Measurements from ENCODE around the gene SPRR1A. TPM values are rescaled to one million over a fixed set of nuclear protein-coding genes. Genes with fewer than 3 reads are reported as not detected.
A peak's percentile ranks its signal among the peaks of the same experiment; 100 is the strongest.

SPRR1A gene
- polyA plus RNA-seq, 1 donor (not counting 4 experiments of a cell fraction or from before 2014, with no cell fraction given) = 18.0 TPM

GRCh38 chr1:152997901-152998300 lies 14.0 kb downstream of the SPRR1A start:
- H3K27ac ChIP-seq (ENCODE audit: control insufficient read depth, insufficient read depth, low read length) = no peak overlapping the region
- H4K20me1 ChIP-seq (ENCODE audit: control insufficient read depth, extremely low read depth, insufficient read depth, low read length) = no peaks in the 10 kb centered on the region
- no peaks in the 10 kb centered on the region for H3K36me3 ChIP-seq (ENCODE audit: control insufficient read depth in 2 of 2, extremely low read depth in 1 of 2, insufficient read depth in 2 of 2, low read length in 2 of 2)
- DNase-seq (ENCODE audit: low read depth, low spot score) = no peak
- H2AFZ ChIP-seq (ENCODE audit: control insufficient read depth, low read length) = peak overlapping the region; percentile 14
- dilution Hi-C loops (cut with MboI; ENCODE audit: extremely low pct_ligation_motif_present, low sequenced_read_pairs) = no loop called here
- no peak overlapping the region for H3K9ac ChIP-seq (ENCODE audit: control insufficient read depth, extremely low read depth, insufficient read depth, low read length)
- H3K79me2 ChIP-seq (ENCODE audit: control insufficient read depth, insufficient read depth, low read length) = no peaks in the 10 kb centered on the region
- H3K9me3 ChIP-seq (ENCODE audit: control insufficient read depth, low read depth, low read length) = no peaks in the 10 kb centered on the region
- H3K4me3 ChIP-seq (ENCODE audit: control insufficient read depth in 2 of 3, extremely low read depth in 1 of 3, insufficient read depth in 2 of 3, low read depth in 1 of 3, low read length in 3 of 3) = no peak overlapping the region
- H3K4me2 ChIP-seq (ENCODE audit: control insufficient read depth, extremely low read depth, insufficient read depth, low read depth, low read length) = no peak overlapping the region
- no peaks in the 10 kb centered on the region for H3K9me1 ChIP-seq (ENCODE audit: control insufficient read depth, extremely low read depth, insufficient read depth, low read length)
- H3K27me3 ChIP-seq (ENCODE audit: control insufficient read depth, extremely low read depth, insufficient read depth, low read length) = no peaks in the 10 kb centered on the region
- peaks cover 14% of the 10 kb centered on the region for H3K4me1 ChIP-seq (ENCODE audit: control insufficient read depth, extremely low read depth, insufficient read depth, low read length)
- no peak for FAIRE-seq
- TF ChIP-seq EZH2 (IDR thresholded peaks at IDR 0.05; ENCODE audit: low read length) (no peak), CTCF (optimal IDR thresholded peaks at IDR 0.05 in 1 of 3, IDR thresholded peaks at IDR 0.05 in 1 of 3, conservative IDR thresholded peaks at IDR 0.05 in 1 of 3; ENCODE audit: extremely low read depth in 1 of 3, insufficient read depth in 2 of 3, low read length in 3 of 3) (no peak)

- Histone ChIP-seq H3K9me1 (ENCODE audit: control insufficient read depth, extremely low read depth, insufficient read depth, low read length) (no peaks in the 10 kb centered on the region), H3K4me2 (ENCODE audit: control insufficient read depth, extremely low read depth, insufficient read depth, low read depth, low read length) (no peak overlapping the region), H3K36me3 (ENCODE audit: control insufficient read depth in 2 of 2, extremely low read depth in 1 of 2, insufficient read depth in 2 of 2, low read length in 2 of 2) (no peaks in the 10 kb centered on the region), H3K79me2 (ENCODE audit: control insufficient read depth, insufficient read depth, low read length) (no peaks in the 10 kb centered on the region), H2AFZ (ENCODE audit: control insufficient read depth, low read length) (no peak overlapping the region), H3K4me1 (ENCODE audit: control insufficient read depth, extremely low read depth, insufficient read depth, low read length) (peaks cover 14% of the 10 kb centered on the region), H3K9ac (ENCODE audit: control insufficient read depth, extremely low read depth, insufficient read depth, low read length) (no peak overlapping the region), H4K20me1 (ENCODE audit: control insufficient read depth, extremely low read depth, insufficient read depth, low read length) (no peaks in the 10 kb centered on the region), H3K9me3 (ENCODE audit: control insufficient read depth, low read depth, low read length) (no peaks in the 10 kb centered on the region), H3K27me3 (ENCODE audit: control insufficient read depth, extremely low read depth, insufficient read depth, low read length) (no peaks in the 10 kb centered on the region), H3K4me3 (ENCODE audit: control insufficient read depth in 2 of 3, extremely low read depth in 1 of 3, insufficient read depth in 2 of 3, low read depth in 1 of 3, low read length in 3 of 3) (no peak overlapping the region), H3K27ac (ENCODE audit: control insufficient read depth, insufficient read depth, low read length) (no peak overlapping the region)
- FAIRE-seq (no peak), DNase-seq (ENCODE audit: low read depth, low spot score) (no peak)
- no peak for TF ChIP-seq CTCF (optimal IDR thresholded peaks at IDR 0.05 in 1 of 3, IDR thresholded peaks at IDR 0.05 in 1 of 3, conservative IDR thresholded peaks at IDR 0.05 in 1 of 3; ENCODE audit: extremely low read depth in 1 of 3, insufficient read depth in 2 of 3, low read length in 3 of 3)
- dilution Hi-C loops (cut with MboI; ENCODE audit: extremely low pct_ligation_motif_present, low sequenced_read_pairs) = no loop called here
Measured at GRCh38 chr1:152998476-152998875, 14.6 kb downstream of the SPRR1A start.

All from keratinocyte (primary cell).